Endothelial cell of umbilical vein (primary cell): ENCODE measurements around the gene PLOD1. TPM values are rescaled to one million over a fixed set of nuclear protein-coding genes. Genes with fewer than 3 reads are reported as not detected.

Experiments used
- BruUV-seq: library from RNA; stranded (reverse); fragments of 400-500 nt; replicated peaks from 2 replicates; lab custom pipeline; 2021; lab: Mats Ljungman, UMichigan
- CTCF ChIA-PET: fragments of 300-600, 350-600 bp; sonication (Branson Sonifier 250); formaldehyde crosslinking; loops from one replicate; lab custom pipeline; 2021; ENCODE audit warnings: antibody characterized with exemption, inconsistent platforms; lab: Charles Lee
- POLR2A ChIA-PET: fragments of 300-600, 350-600 bp; sonication (Branson Sonifier 250); formaldehyde crosslinking; loops from one replicate; lab custom pipeline; 2021; ENCODE audit warnings: antibody characterized with exemption, inconsistent platforms; lab: Charles Lee
- DNase-seq: peaks from one replicate; pipeline ENCODE4 v3.0.0-alpha.2; 2011; ENCODE audit warnings: low read depth, low spot score
- FAIRE-seq: peaks from 2 replicates; lab custom pipeline; 2011; peaks lifted over from hg19 to GRCh38; lab: Jason Lieb, UNC
- H2AFZ ChIP-seq: 2 replicates; pipeline ENCODE4 v1.6.0; 2012; ENCODE audit warnings: low read depth, low read length, control low read depth, inconsistent platforms
- H3K27ac ChIP-seq: 2 replicates; pipeline ENCODE4 v1.5.1; 2011; ENCODE audit warnings: low read depth, mild to moderate bottlenecking, control low read depth, low read length, moderate library complexity; ENCODE audit not compliant: insufficient read depth
- H3K27me3 ChIP-seq, 2 experiments: 2 replicates each; pipeline versions ENCODE4 v1.6.0 to v1.6.1; 2011; ENCODE audit warnings: low read length in 2 of 2, mixed read lengths in 1 of 2; ENCODE audit not compliant: control insufficient read depth in 2 of 2, insufficient read depth in 2 of 2
- H3K36me3 ChIP-seq, 2 experiments: 2 replicates in 1 of 2; 3 replicates in 1 of 2; pipeline ENCODE4 v1.5.1; 2011; ENCODE audit warnings: low read length in 2 of 2, mild to moderate bottlenecking in 1 of 2, moderate library complexity in 1 of 2; ENCODE audit not compliant: control insufficient read depth in 2 of 2, insufficient read depth in 2 of 2; ENCODE audit errors: extremely low read depth in 1 of 2
- H3K4me1 ChIP-seq: 3 replicates; pipeline ENCODE4 v1.5.1; 2011; ENCODE audit warnings: mild to moderate bottlenecking, low read length; ENCODE audit not compliant: control insufficient read depth, insufficient read depth; ENCODE audit errors: extremely low read depth
- H3K4me2 ChIP-seq: 2 replicates; pipeline ENCODE4 v1.6.1; 2011; ENCODE audit warnings: low read length, control low read depth, mixed read lengths; ENCODE audit not compliant: insufficient read depth
- H3K4me3 ChIP-seq, 3 experiments: fragments of 200-600 bp in 1 of 3; sonication (generic), shearing (Covaris generic) in 1 of 3; replicated peaks in 1 of 3; 2 replicates each; pipeline ENCODE4 v1.5.1; 2011 to 2016; ENCODE audit warnings: control low read depth in 3 of 3, low read length in 3 of 3, mild to moderate bottlenecking in 2 of 3, inconsistent platforms in 1 of 3, low read depth in 1 of 3, moderate library complexity in 1 of 3; ENCODE audit not compliant: insufficient read depth in 1 of 3
- H3K79me2 ChIP-seq: 2 replicates; pipeline ENCODE4 v1.6.0; 2012; ENCODE audit warnings: low read length, inconsistent platforms; ENCODE audit not compliant: control insufficient read depth, insufficient read depth
- H3K9ac ChIP-seq: replicated peaks from 2 replicates; pipeline ENCODE3; 2011; ENCODE audit warnings: low read length, control low read depth; ENCODE audit not compliant: insufficient read depth; ENCODE audit errors: extremely low read depth
- H3K9me1 ChIP-seq: replicated peaks from 3 replicates; pipeline ENCODE4 v1.6.0; 2011; ENCODE audit warnings: mild to moderate bottlenecking, low read length; ENCODE audit not compliant: control insufficient read depth, insufficient read depth; ENCODE audit errors: extremely low read depth
- H3K9me3 ChIP-seq: replicated peaks from 2 replicates; pipeline ENCODE4 v1.5.1; 2012; ENCODE audit warnings: low read length, inconsistent platforms; ENCODE audit not compliant: control insufficient read depth, insufficient read depth
- H4K20me1 ChIP-seq: replicated peaks from 2 replicates; pipeline ENCODE3; 2011; ENCODE audit warnings: mild to moderate bottlenecking, low read length; ENCODE audit not compliant: control insufficient read depth, insufficient read depth; ENCODE audit errors: extremely low read depth
- EZH2 ChIP-seq: IDR thresholded peaks from 2 replicates; pipeline ENCODE4 v1.6.1; 2012; ENCODE audit warnings: borderline replicate concordance, low read depth, mild to moderate bottlenecking, moderate library complexity, low read length, inconsistent platforms; ENCODE audit not compliant: severe bottlenecking
- FOS ChIP-seq: IDR thresholded peaks from 2 replicates; pipeline ENCODE4 v1.6.1; 2011; ENCODE audit warnings: mild to moderate bottlenecking, low read length, moderate library complexity, borderline replicate concordance; ENCODE audit not compliant: insufficient read depth
- GATA2 ChIP-seq: IDR thresholded peaks from 2 replicates; pipeline ENCODE4 v1.7.0; 2011; ENCODE audit warnings: low read depth, mild to moderate bottlenecking, moderate library complexity, mixed read lengths, low read length; ENCODE audit not compliant: insufficient read length, insufficient read depth
- JUN ChIP-seq: IDR thresholded peaks from 2 replicates; pipeline ENCODE4 v1.6.1; 2011; ENCODE audit warnings: borderline replicate concordance, low read depth; ENCODE audit not compliant: insufficient read length, insufficient read depth
- MYC ChIP-seq: IDR thresholded peaks from one replicate; pipeline ENCODE4 v1.6.1; 2011; ENCODE audit warnings: mild to moderate bottlenecking, low read depth, low read length
- POLR2A ChIP-seq: IDR thresholded peaks from 2 replicates; pipeline ENCODE4 v1.6.1; 2012; ENCODE audit warnings: low read depth, mild to moderate bottlenecking, control low read depth, low read length
- POLR2AphosphoS5 ChIP-seq: IDR thresholded peaks from 2 replicates; pipeline ENCODE4 v1.6.1; 2012; ENCODE audit warnings: low read depth, mild to moderate bottlenecking, control low read depth, low read length, moderate library complexity; ENCODE audit not compliant: insufficient read depth
- dilution Hi-C: fragments of 300-500 bp; cut with MboI; formaldehyde crosslinking; loops from one replicate; pipeline ENCODE4 v1.15.0; 2019; ENCODE audit warnings: low sequenced_read_pairs; ENCODE audit not compliant: extremely low pct_ligation_motif_present
- intact Hi-C: fragments of 100-400 bp; cut with micrococcal nuclease; formaldehyde crosslinking; loops from one replicate; pipeline ENCODE4 v1.10.0; 2022
- polyA plus RNA-seq, 4 experiments: library from polyadenylated mRNA; depleted of rRNA in 3 of 4; stranded (reverse) in 3 of 4; unstranded in 1 of 4; fragments of >200 nt; gene quantifications; 2 replicates each; pipeline versions ENCODE4 v1.2.1 to v1.2.3, GENCODE V29; 2011 to 2012; ENCODE audit warnings: missing spikeins in 1 of 4
- total RNA-seq: library from RNA; stranded (reverse); gene quantifications from 2 replicates; pipeline ENCODE4 v1.2.3, GENCODE V29; 2021
- TF ChIP-seq, protein P1 (sequence below), 2 donors: IDR thresholded peaks; 1 replicate in 1 of 2; 2 replicates in 1 of 2; pipeline ENCODE4 v1.5.1; 2011; ENCODE audit warnings: low read length in 2 of 2, mild to moderate bottlenecking in 2 of 2, moderate library complexity in 2 of 2, control low read depth in 1 of 2, inconsistent platforms in 1 of 2, low read depth in 1 of 2; ENCODE audit not compliant: insufficient read depth in 1 of 2; ENCODE audit errors: extremely low read depth in 1 of 2
- TF ChIP-seq, protein P2 (sequence below): IDR thresholded peaks from 2 replicates; pipeline ENCODE4 v1.6.1; 2011; ENCODE audit not compliant: insufficient read depth, insufficient read length

PLOD1 gene
- total and polyA plus RNA-seq, 2 donors (not counting 3 experiments of a cell fraction or from before 2014, with no cell fraction given), result 260 to 412 TPM

DNA sequence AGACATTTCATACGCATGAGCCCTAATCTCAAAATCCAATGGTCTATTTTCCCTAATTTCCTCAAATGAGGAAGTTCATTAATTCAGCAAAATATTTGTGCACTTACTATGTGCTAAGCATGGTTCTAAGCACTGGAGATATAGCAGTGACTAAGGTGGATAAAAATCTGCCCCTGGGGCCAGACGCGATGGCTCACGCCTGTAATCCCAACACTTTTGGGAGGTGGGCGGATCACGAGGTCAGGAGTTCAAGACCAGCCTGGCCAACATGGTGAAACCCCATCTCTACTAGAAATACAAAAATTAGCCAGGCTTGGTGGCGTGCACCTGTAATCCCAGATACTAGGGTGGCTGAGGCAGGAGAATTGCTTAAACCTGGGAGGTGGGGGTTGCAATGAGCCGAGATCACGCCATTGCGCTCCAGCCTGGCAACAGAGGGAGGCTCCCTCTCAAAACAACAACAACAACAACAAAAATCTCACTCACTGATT is 80.5 kb downstream of the PLOD1 start:
- peaks cover 5 to 20% of the 10 kb centered on the region in 2 experiments for H3K36me3 ChIP-seq
- H3K4me2 ChIP-seq, result no peak overlapping the region
- H3K4me1 ChIP-seq, result no peaks in the 10 kb centered on the region
- no peaks in the 10 kb centered on the region for H3K27me3 ChIP-seq
- CTCF ChIA-PET, result no interaction called here
- no peaks in the 10 kb centered on the region for H4K20me1 ChIP-seq
- intact Hi-C loops, result no loop called here
- dilution Hi-C loops, result no loop called here
- TF ChIP-seq JUN, result no peak
- TF ChIP-seq, protein P1, sequence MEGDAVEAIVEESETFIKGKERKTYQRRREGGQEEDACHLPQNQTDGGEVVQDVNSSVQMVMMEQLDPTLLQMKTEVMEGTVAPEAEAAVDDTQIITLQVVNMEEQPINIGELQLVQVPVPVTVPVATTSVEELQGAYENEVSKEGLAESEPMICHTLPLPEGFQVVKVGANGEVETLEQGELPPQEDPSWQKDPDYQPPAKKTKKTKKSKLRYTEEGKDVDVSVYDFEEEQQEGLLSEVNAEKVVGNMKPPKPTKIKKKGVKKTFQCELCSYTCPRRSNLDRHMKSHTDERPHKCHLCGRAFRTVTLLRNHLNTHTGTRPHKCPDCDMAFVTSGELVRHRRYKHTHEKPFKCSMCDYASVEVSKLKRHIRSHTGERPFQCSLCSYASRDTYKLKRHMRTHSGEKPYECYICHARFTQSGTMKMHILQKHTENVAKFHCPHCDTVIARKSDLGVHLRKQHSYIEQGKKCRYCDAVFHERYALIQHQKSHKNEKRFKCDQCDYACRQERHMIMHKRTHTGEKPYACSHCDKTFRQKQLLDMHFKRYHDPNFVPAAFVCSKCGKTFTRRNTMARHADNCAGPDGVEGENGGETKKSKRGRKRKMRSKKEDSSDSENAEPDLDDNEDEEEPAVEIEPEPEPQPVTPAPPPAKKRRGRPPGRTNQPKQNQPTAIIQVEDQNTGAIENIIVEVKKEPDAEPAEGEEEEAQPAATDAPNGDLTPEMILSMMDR (IDR thresholded peaks at IDR 0.05; ENCODE audit: extremely low read depth in 1 of 2, insufficient read depth in 1 of 2, low read depth in 1 of 2, low read length in 2 of 2), result no peak
- TF ChIP-seq GATA2, result no peak
- TF ChIP-seq, protein P2, sequence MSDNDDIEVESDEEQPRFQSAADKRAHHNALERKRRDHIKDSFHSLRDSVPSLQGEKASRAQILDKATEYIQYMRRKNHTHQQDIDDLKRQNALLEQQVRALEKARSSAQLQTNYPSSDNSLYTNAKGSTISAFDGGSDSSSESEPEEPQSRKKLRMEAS, result no peak
- TF ChIP-seq POLR2A, result no peak
- TF ChIP-seq POLR2AphosphoS5, result no peak
- TF ChIP-seq MYC, result no peak
- TF ChIP-seq FOS, result no peak
- TF ChIP-seq EZH2, result no peak
- no peaks in the 10 kb centered on the region for H3K9me1 ChIP-seq
- H3K27ac ChIP-seq, result no peak overlapping the region
- no peak overlapping the region for H3K4me3 ChIP-seq
- DNase-seq, result no peak
- POLR2A ChIA-PET, result no interaction called here
- peaks cover 2% of the 10 kb centered on the region for H3K79me2 ChIP-seq
- H3K9me3 ChIP-seq, result no peaks in the 10 kb centered on the region
- H3K9ac ChIP-seq, result no peak overlapping the region
- H2AFZ ChIP-seq, result no peak overlapping the region
- no TSS peak for BruUV-seq
- FAIRE-seq, result no peak
